HCT116 (cell line): ENCODE results near the gene ETNK2. TPM values are rescaled to one million over a fixed set of nuclear protein-coding genes. Genes with fewer than 3 reads are reported as not detected.

Source experiments
- ATAC-seq: fragments of 200-7000 bp; cut with Tn5 transposase; 2 replicates; pipeline ENCODE4 v1.9.1; 2020; ENCODE audit warnings: mild to moderate bottlenecking, moderate library complexity
- BruUV-seq: library from RNA; stranded (reverse); fragments of 400-500 nt; replicated peaks from 2 replicates; lab custom pipeline; 2021; lab: Mats Ljungman, UMichigan
- CTCF ChIA-PET: fragments of 300-600 bp; sonication (Branson Sonifier 250); formaldehyde crosslinking; loops from one replicate; lab custom pipeline; 2021; ENCODE audit warnings: antibody characterized with exemption; lab: Charles Lee
- POLR2A ChIA-PET: fragments of 300-600, 350-600 bp; sonication (Branson Sonifier 250); formaldehyde crosslinking; loops from one replicate; lab custom pipeline; 2021; ENCODE audit warnings: antibody characterized with exemption; lab: Charles Lee
- RAD21 ChIA-PET, 2 experiments: fragments of 300-600 bp; sonication (Branson Sonifier 250); formaldehyde crosslinking; loops; one replicate each; lab custom pipeline; 2023; ENCODE audit warnings: low total read pairs in 2 of 2; ENCODE audit not compliant: uncharacterized antibody in 2 of 2, unreplicated experiment in 2 of 2, low non-redundant PET in 1 of 2; lab: Charles Lee
- DNase-seq: peaks from one replicate; pipeline ENCODE4 v3.0.0-alpha.2; 2010; ENCODE audit warnings: low read depth, low spot score
- H2AFZ ChIP-seq: fragments of 200-600 bp; shearing (Covaris generic), sonication (generic); 2 replicates; pipeline ENCODE4 v1.6.1; 2017; ENCODE audit warnings: low read depth, mixed run types, mixed read lengths, antibody characterized with exemption, low read length; ENCODE audit not compliant: poor library complexity, severe bottlenecking
- H3K27ac ChIP-seq: 2 replicates; pipeline ENCODE4 v1.5.1; 2012; ENCODE audit warnings: low read depth, low read length
- H3K27me3 ChIP-seq: fragments of 200-600 bp; sonication (generic); 2 replicates; pipeline ENCODE4 v1.6.1; 2016; ENCODE audit warnings: mixed run types, low read length, mixed read lengths; ENCODE audit not compliant: insufficient read depth
- H3K36me3 ChIP-seq, 2 experiments: fragments of 200-500 bp in 1 of 2; fragments of 200-600 bp in 1 of 2; sonication (Bioruptor generic) in 1 of 2; sonication (generic) in 1 of 2; 2 replicates each; pipeline versions ENCODE4 v1.5.1 to v1.6.1; 2014 to 2016; ENCODE audit warnings: low read length in 2 of 2, inconsistent platforms in 1 of 2, mixed read lengths in 1 of 2, mixed run types in 1 of 2; ENCODE audit not compliant: insufficient read depth in 2 of 2, control insufficient read depth in 1 of 2
- H3K4me1 ChIP-seq, 2 experiments: fragments of 200-600 bp in 1 of 2; sonication (generic) in 1 of 2; 2 replicates each; pipeline versions ENCODE4 v1.5.1 to v1.6.1; 2012 to 2017; ENCODE audit warnings: low read length in 2 of 2, inconsistent platforms in 1 of 2, mild to moderate bottlenecking in 1 of 2, mixed read lengths in 1 of 2, mixed run types in 1 of 2, moderate library complexity in 1 of 2; ENCODE audit not compliant: insufficient read depth in 2 of 2, control insufficient read depth in 1 of 2
- H3K4me2 ChIP-seq: fragments of 200-600 bp; sonication (generic); 2 replicates; pipeline ENCODE4 v1.6.1; 2017; ENCODE audit warnings: mixed run types, low read length, mixed read lengths
- H3K4me3 ChIP-seq, 2 experiments: fragments of 200-600 bp in 1 of 2; sonication (generic) in 1 of 2; replicated peaks in 1 of 2; 2 replicates each; pipeline ENCODE4 v1.5.1; 2011 to 2016; ENCODE audit warnings: low read length in 2 of 2, control low read depth in 1 of 2, low read depth in 1 of 2, mild to moderate bottlenecking in 1 of 2, mixed read lengths in 1 of 2, mixed run types in 1 of 2
- H3K79me2 ChIP-seq: fragments of 200-600 bp; sonication (generic); 2 replicates; pipeline ENCODE4 v1.6.1; 2017; ENCODE audit warnings: mild to moderate bottlenecking, mixed run types, low read length, moderate library complexity, mixed read lengths; ENCODE audit not compliant: insufficient read depth
- H3K9ac ChIP-seq: fragments of 200-600 bp; sonication (generic); 2 replicates; pipeline ENCODE4 v1.6.1; 2016; ENCODE audit warnings: low read length, mixed read lengths
- H3K9me2 ChIP-seq: fragments of 200-600 bp; sonication (generic), shearing (Covaris generic); 2 replicates; pipeline ENCODE4 v1.6.1; 2017; ENCODE audit warnings: mixed run types, mild to moderate bottlenecking, moderate library complexity; ENCODE audit not compliant: insufficient read depth
- H3K9me3 ChIP-seq, 2 experiments: fragments of 200-500 bp in 1 of 2; fragments of 200-600 bp in 1 of 2; sonication (Bioruptor generic) in 1 of 2; sonication (generic) in 1 of 2; 2 replicates each; pipeline ENCODE4 v1.6.1; 2014 to 2017; ENCODE audit warnings: low read length in 2 of 2, mixed read lengths in 2 of 2, inconsistent platforms in 1 of 2, low read depth in 1 of 2, mild to moderate bottlenecking in 1 of 2, mixed run types in 1 of 2, moderate library complexity in 1 of 2; ENCODE audit not compliant: control insufficient read depth in 1 of 2, insufficient read depth in 1 of 2
- H4K20me1 ChIP-seq: fragments of 200-600 bp; sonication (generic), shearing (Covaris generic); 2 replicates; pipeline ENCODE4 v1.6.1; 2017; ENCODE audit warnings: mixed run types, mild to moderate bottlenecking, moderate library complexity; ENCODE audit not compliant: insufficient read depth
- ATF3 ChIP-seq: IDR thresholded peaks from 2 replicates; pipeline ENCODE4 v1.6.1; 2012
- CBX3 ChIP-seq: IDR thresholded peaks from 2 replicates; pipeline ENCODE4 v1.6.1; 2012; ENCODE audit warnings: low read depth
- EZH2phosphoT487 ChIP-seq: fragments of 200-600 bp; IDR thresholded peaks from 2 replicates; pipeline ENCODE4 v1.6.1; 2018; ENCODE audit warnings: antibody characterized with exemption, borderline replicate concordance
- MAX ChIP-seq: IDR thresholded peaks from 2 replicates; pipeline ENCODE4 v1.6.1; 2012
- RAD21 ChIP-seq: IDR thresholded peaks from 2 replicates; pipeline ENCODE4 v1.6.1; 2012; ENCODE audit warnings: low read depth, mild to moderate bottlenecking
- REST ChIP-seq: IDR thresholded peaks from 2 replicates; pipeline ENCODE4 v1.6.1; 2012; ENCODE audit warnings: low read depth
- SP1 ChIP-seq: IDR thresholded peaks from 2 replicates; pipeline ENCODE4 v1.6.1; 2012; ENCODE audit warnings: low read depth
- SRF ChIP-seq: IDR thresholded peaks from 2 replicates; pipeline ENCODE4 v1.6.1; 2012; ENCODE audit warnings: low read depth
- TCF7L2 ChIP-seq: IDR thresholded peaks from 2 replicates; pipeline ENCODE4 v1.7.0; 2011; ENCODE audit warnings: borderline replicate concordance, inconsistent platforms; ENCODE audit not compliant: insufficient read depth, insufficient read length; ENCODE audit errors: extremely low read depth
- ZBTB33 ChIP-seq: IDR thresholded peaks from 2 replicates; pipeline ENCODE4 v1.6.1; 2011; ENCODE audit warnings: mild to moderate bottlenecking, low read length, moderate library complexity; ENCODE audit not compliant: insufficient replicate concordance; ENCODE audit errors: extremely low read depth
- ZFX ChIP-seq: fragments of 450-650 bp; IDR thresholded peaks from 2 replicates; pipeline ENCODE4 v1.6.1; 2017
- ZNF274 ChIP-seq: fragments of 200-500 bp; sonication (Bioruptor generic); IDR thresholded peaks from 2 replicates; pipeline ENCODE4 v1.6.1; 2014; ENCODE audit warnings: mild to moderate bottlenecking, low read depth, low read length, inconsistent platforms
- intact Hi-C: fragments of 100-400 bp; cut with micrococcal nuclease; formaldehyde crosslinking; loops from 2 replicates; pipeline ENCODE4 v1.10.0; 2022
- total RNA-seq: library from RNA; stranded (reverse); gene quantifications from one replicate; pipeline ENCODE4 v1.2.1, GENCODE V29; 2021; ENCODE audit not compliant: unreplicated experiment

Gene ETNK2
- total RNA-seq, 1 experiment from 2014 or later = 16.1 TPM

- intact Hi-C loops = no loop called here
Measured at GRCh38 chr1:204154568-204155255, 2.9 kb upstream of the ETNK2 start.

More at GRCh38 chr1:204154568-204155255, 2.9 kb upstream of the ETNK2 start:
- DNase-seq (no peak), ATAC-seq (no peak)
- RAD21 ChIA-PET = no interaction called here
- Histone ChIP-seq H3K4me2 (no peak overlapping the region), H2AFZ (no peak overlapping the region), H3K36me3 (no peaks in the 10 kb centered on the region), H3K4me3 (no peak overlapping the region), H3K27me3 (no peaks in the 10 kb centered on the region), H3K4me1 (peaks cover 8 to 27% of the 10 kb centered on the region in 2 experiments), H3K9me3 (no peaks in the 10 kb centered on the region), H4K20me1 (no peaks in the 10 kb centered on the region), H3K79me2 (no peaks in the 10 kb centered on the region), H3K9ac (no peak overlapping the region), H3K9me2 (no peaks in the 10 kb centered on the region), H3K27ac (no peak overlapping the region)
- POLR2A ChIA-PET = no interaction called here
- TF ChIP-seq SP1 (no peak), SRF (no peak), EZH2phosphoT487 (no peak), ZBTB33 (no peak), CBX3 (no peak), MAX (no peak), TCF7L2 (no peak), ZFX (no peak), ATF3 (no peak), REST (no peak), ZNF274 (no peak), RAD21 (no peak)
- CTCF ChIA-PET = no interaction called here
- no TSS peak for BruUV-seq
